A549 (cell line): Measurements from ENCODE around the gene EDEM1. TPM values are rescaled to one million over a fixed set of nuclear protein-coding genes. Genes with fewer than 3 reads are reported as not detected.

Source experiments
- ATAC-seq, 2 experiments: fragments of 200-7000 bp in 1 of 2; fragments of >200 bp in 1 of 2; cut with Nextera tagmentation in 1 of 2; cut with Tn5 transposase in 1 of 2; 3 replicates each; pipeline versions ENCODE4 v1.8.0 to v1.9.1; 2018 to 2020; ENCODE audit warnings: mild to moderate bottlenecking in 1 of 2, moderate library complexity in 1 of 2
- CTCF ChIA-PET: fragments of 300-600 bp; sonication (Branson Sonifier 250); formaldehyde crosslinking; extraction: SDS; loops from one replicate; lab custom pipeline; 2021; ENCODE audit warnings: antibody characterized with exemption, inconsistent platforms; lab: Yijun Ruan, JAX
- POLR2A ChIA-PET: fragments of 350-600 bp; formaldehyde crosslinking; extraction: SDS; loops from one replicate; lab custom pipeline; 2021; ENCODE audit warnings: antibody characterized with exemption, inconsistent platforms; lab: Yijun Ruan, JAX
- DNase-seq, 2 experiments: peaks; one replicate each; pipeline versions ENCODE4 v3.0.0 to v3.0.0-alpha.2; 2011 to 2016; ENCODE audit warnings: low read depth in 1 of 2, low spot score in 1 of 2
- FAIRE-seq: peaks from 2 replicates; lab custom pipeline; 2011; peaks lifted over from hg19 to GRCh38; lab: Jason Lieb, UNC
- H3K27ac ChIP-seq, 2 experiments: fragments of >200 bp; sonication (Bioruptor Twin); formaldehyde crosslinking; 3 replicates each; pipeline ENCODE4 v1.5.1; 2016 to 2017
- H3K4me1 ChIP-seq: fragments of >200 bp; sonication (Bioruptor Twin); formaldehyde crosslinking; 3 replicates; pipeline ENCODE4 v1.6.1; 2016
- H3K4me2 ChIP-seq: fragments of >200 bp; sonication (Bioruptor Twin); formaldehyde crosslinking; 3 replicates; pipeline ENCODE4 v1.6.1; 2016
- H3K4me3 ChIP-seq: fragments of >200 bp; sonication (Bioruptor Twin); formaldehyde crosslinking; 3 replicates; pipeline ENCODE4 v1.5.1; 2016
- H3K9me3 ChIP-seq: fragments of >200 bp; sonication (Bioruptor Twin); formaldehyde crosslinking; 3 replicates; pipeline ENCODE4 v1.6.1; 2016
- BCL3 ChIP-seq: fragments of >200 bp; sonication (Bioruptor Twin); formaldehyde crosslinking; IDR thresholded peaks from 3 replicates; pipeline ENCODE4 v1.6.1; 2016
- CTCF ChIP-seq: fragments of >200 bp; sonication (Bioruptor Twin); formaldehyde crosslinking; IDR thresholded peaks from 3 replicates; pipeline ENCODE4 v1.5.1; 2016
- ELK1 ChIP-seq: fragments of 150-350 bp; IDR thresholded peaks from 2 replicates; pipeline ENCODE4 v1.6.1; 2014; ENCODE audit warnings: low read depth, mild to moderate bottlenecking, low read length
- ESRRA ChIP-seq: fragments of 150-350 bp; IDR thresholded peaks from 2 replicates; pipeline ENCODE4 v1.6.1; 2014; ENCODE audit warnings: mild to moderate bottlenecking, low read length, borderline replicate concordance
- FOXS1 ChIP-seq: fragments of 250-450 bp; sonication (Bioruptor Pico); IDR thresholded peaks from 2 replicates; pipeline ENCODE4 v1.5.0; 2020; ENCODE audit warnings: mild to moderate bottlenecking, moderate library complexity
- MAFK ChIP-seq: fragments of 450-650 bp; IDR thresholded peaks from 2 replicates; pipeline ENCODE4 v1.6.1; 2014; ENCODE audit not compliant: partially characterized antibody
- MAX ChIP-seq: IDR thresholded peaks from 2 replicates; pipeline ENCODE4 v1.6.1; 2012
- NFE2L2 ChIP-seq: fragments of 150-350 bp; conservative IDR thresholded peaks from 2 replicates; pipeline ENCODE4 v1.6.1; 2014; ENCODE audit warnings: low read length
- POLR2A ChIP-seq: IDR thresholded peaks from 2 replicates; pipeline ENCODE4 v1.6.1; 2012; ENCODE audit warnings: mild to moderate bottlenecking, low read length
- USF2 ChIP-seq: fragments of 450-650 bp; IDR thresholded peaks from 2 replicates; pipeline ENCODE4 v1.6.1; 2014; ENCODE audit warnings: antibody characterized with exemption
- ZC3H11A ChIP-seq: fragments of 450-650 bp; IDR thresholded peaks from 2 replicates; pipeline ENCODE4 v1.6.1; 2014; ENCODE audit warnings: antibody characterized with exemption, mild to moderate bottlenecking
- WGBS: methylation state at CpG from one replicate; pipeline ENCODE4 v1.1.6; 2017; ENCODE audit errors: missing lambda C conversion rate; 5-methylcytosine and 5-hydroxymethylcytosine counted together
- polyA plus RNA-seq, 4 experiments: library from polyadenylated mRNA; depleted of rRNA in 3 of 4; stranded (reverse); fragments of >200 nt; fragmentation: RNase III in 1 of 4; extraction: RNeasy Plus Mini Kit Qiagen cat#74134 plus additional on column Dnase treatment in 1 of 4; gene quantifications; 2 replicates in 3 of 4; 3 replicates in 1 of 4; pipeline ENCODE4 v1.2.3, GENCODE V29; 2011 to 2017
- small RNA-seq, 6 experiments: library from RNA; depleted of rRNA; stranded (forward); fragments of <200 nt; gene quantifications; one replicate each; pipeline ENCODE3, GENCODE V24; 2012

Gene EDEM1
- polyA plus RNA-seq, 2 of the 4 experiments (the other 2 are of a cell fraction): 16.3 to 40.9 TPM

GRCh38 chr3:5264896-5265770 is 77.6 kb downstream of the EDEM1 start:
- DNase-seq (no peak), FAIRE-seq (no peak), ATAC-seq (no peak)
- no peaks in the 10 kb centered on the region for H3K4me1 ChIP-seq
- H3K4me2 ChIP-seq: no peak overlapping the region
- 54% methylated on average over 7 of the region's 7 CpGs for WGBS
- POLR2A ChIA-PET: no interaction called here
- no peak for TF ChIP-seq ELK1
- no peak for TF ChIP-seq BCL3
- no peak for TF ChIP-seq CTCF
- TF ChIP-seq NFE2L2: no peak
- no peak for TF ChIP-seq USF2
- TF ChIP-seq ZC3H11A: no peak
- TF ChIP-seq ESRRA: no peak
- TF ChIP-seq POLR2A: no peak
- no peak for TF ChIP-seq FOXS1 (CRISPR knock-in tag)
- TF ChIP-seq, all 56 proteins: peak for 0
- CTCF ChIA-PET: no interaction called here
- Histone ChIP-seq H3K27ac (no peak overlapping the region), H3K9me3 (no peaks in the 10 kb centered on the region), H3K4me3 (no peak overlapping the region)

- FAIRE-seq: no peak
- ATAC-seq: no peak
- WGBS: 30% methylated on average over 2 of the region's 2 CpGs
- ChIA-PET CTCF (no interaction called here), POLR2A (no interaction called here)
- no peak for DNase-seq
- Histone ChIP-seq H3K9me3 (no peaks in the 10 kb centered on the region), H3K4me3 (no peak overlapping the region), H3K4me1 (no peaks in the 10 kb centered on the region), H3K4me2 (no peak overlapping the region), H3K27ac (no peak overlapping the region)
- TF ChIP-seq MAFK: peak; percentile 97
- TF ChIP-seq MAX: no peak
Measured at GRCh38 chr3:5267252-5267651, 79.7 kb downstream of the EDEM1 start.

- ATAC-seq: no peak
Measured at GRCh38 chr3:5267889-5268288, 80.4 kb downstream of the EDEM1 start.

More at GRCh38 chr3:5267889-5268288, 80.4 kb downstream of the EDEM1 start:
- no peak overlapping the region for H3K4me3 ChIP-seq
- DNase-seq: no peak
- CTCF ChIA-PET: no interaction called here
- POLR2A ChIA-PET: no interaction called here
- FAIRE-seq: no peak
- no peak overlapping the region for H3K27ac ChIP-seq
- no peak overlapping the region for H3K4me2 ChIP-seq
- H3K4me1 ChIP-seq: no peaks in the 10 kb centered on the region
- H3K9me3 ChIP-seq: no peaks in the 10 kb centered on the region
- WGBS: 22% methylated on average over 1 of the region's 1 CpG
- peak; percentile 97 for TF ChIP-seq MAFK
- TF ChIP-seq ELK1: no peak

Small RNA genes lying within 50 kb of the gene (small RNA-seq; reads per million reads assigned to genes)
- gene MIR4790: 0 reads per million in 6 experiments
- 0 reads per million in 6 experiments for gene RN7SL553P

Other genes starting within 250 kb of the EDEM1 start
- gene BHLHE40, start 208.3 kb upstream of the EDEM1 start, polyA plus RNA-seq (2011; rRNA removed): 160 and 171 TPM in 2 replicates
- gene BHLHE40, start 208.3 kb upstream of the EDEM1 start, polyA plus RNA-seq (2017; fragmentation: RNase III; extraction: RNeasy Plus Mini Kit Qiagen cat#74134 plus additional on column Dnase treatment): 65.7 to 105 TPM (median 102 TPM) in 3 replicates
- gene ARL8B, start 65.4 kb upstream of the EDEM1 start, polyA plus RNA-seq (2011; rRNA removed): 51.2 and 85.3 TPM in 2 replicates
- gene ARL8B, start 65.4 kb upstream of the EDEM1 start, polyA plus RNA-seq (2017; fragmentation: RNase III; extraction: RNeasy Plus Mini Kit Qiagen cat#74134 plus additional on column Dnase treatment): 49.5 to 51.7 TPM (median 50.4 TPM) in 3 replicates